GM12892 (cell line): Measurements from ENCODE around the gene CCDC24.

Source experiments
- DNase-seq: peaks from one replicate; pipeline ENCODE4 v3.0.0; 2011; ENCODE audit not compliant: insufficient read length
- FAIRE-seq: peaks from 2 replicates; lab custom pipeline; 2011; peaks lifted over from hg19 to GRCh38; lab: Jason Lieb, UNC
- POLR2A ChIP-seq: IDR thresholded peaks from 2 replicates; pipeline ENCODE4 v1.6.1; 2011; ENCODE audit warnings: low read depth, low read length, control low read depth
- POLR2AphosphoS5 ChIP-seq: IDR thresholded peaks from 2 replicates; pipeline ENCODE4 v1.6.1; 2011; ENCODE audit warnings: low read depth, low read length, control low read depth
- TAF1 ChIP-seq: IDR thresholded peaks from 2 replicates; pipeline ENCODE4 v1.6.1; 2011; ENCODE audit warnings: low read depth, mild to moderate bottlenecking, control low read depth, low read length, borderline replicate concordance

CCDC24 gene

GRCh38 chr1:44045064-44045463 lies 53.7 kb downstream of the CCDC24 start:
- DNase-seq (no peak), FAIRE-seq (no peak)
- TF ChIP-seq POLR2A (no peak), POLR2AphosphoS5 (no peak), TAF1 (no peak)
